RWPE1 (cell line): ENCODE measurements around the gene PECR.

Experiments used
- CTCF ChIA-PET: fragments of 350-600 bp; sonication (Branson Sonifier 250); formaldehyde crosslinking; extraction: SDS; loops from one replicate; lab custom pipeline; 2021; lab: Yijun Ruan, JAX
- POLR2A ChIA-PET: fragments of 400-600 bp; formaldehyde crosslinking; extraction: SDS; loops from one replicate; lab custom pipeline; 2020; ENCODE audit warnings: antibody characterized with exemption; ENCODE audit not compliant: low non-redundant PET; lab: Yijun Ruan, JAX
- DNase-seq: peaks from one replicate; pipeline ENCODE4 v3.0.0; 2012; ENCODE audit warnings: low spot score
- H3K27ac ChIP-seq: fragments of 450-650 bp; 2 replicates; pipeline ENCODE4 v1.5.1; 2017
- TF ChIP-seq, protein P1 (sequence below): fragments of 450-650 bp; conservative IDR thresholded peaks from 2 replicates; pipeline ENCODE4 v1.5.1; 2017; ENCODE audit warnings: low read depth, mild to moderate bottlenecking

PECR gene

DNA sequence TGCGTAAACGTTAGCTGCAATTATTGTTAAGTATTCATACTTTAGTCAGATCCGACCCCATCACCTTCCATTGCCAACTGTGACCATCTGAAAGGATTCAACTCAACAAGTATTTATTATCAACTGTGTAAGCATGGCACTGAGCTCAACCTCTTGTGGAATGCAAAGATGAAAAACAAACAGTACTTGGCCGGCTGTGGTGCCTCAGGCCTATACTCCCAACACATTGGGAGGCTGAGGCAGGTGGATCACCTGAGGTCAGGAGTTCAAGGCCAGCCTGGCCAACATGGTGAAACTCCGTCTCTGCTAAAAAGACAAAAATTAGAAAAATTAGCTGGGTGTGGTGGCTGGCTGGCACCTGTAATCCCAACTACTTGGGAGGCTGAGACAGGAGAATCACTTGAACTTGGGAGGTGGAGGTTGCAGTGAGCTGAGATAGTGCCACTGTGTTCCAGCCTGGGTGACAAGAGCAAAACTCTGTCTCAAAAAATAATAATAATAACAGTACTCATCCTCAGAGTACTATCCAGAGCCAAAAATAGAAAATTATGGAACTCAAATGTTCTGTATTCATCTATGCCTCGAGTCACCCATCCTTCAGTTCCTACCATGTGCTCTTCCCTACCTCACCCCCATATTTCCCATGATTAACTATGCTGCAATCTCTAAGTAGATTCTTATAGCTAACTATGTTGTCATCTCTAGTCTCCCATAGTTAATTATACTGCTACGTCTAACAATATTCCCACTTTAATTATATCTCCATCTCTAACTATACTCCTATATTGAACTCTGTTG is 59.6 kb downstream of the PECR start:
- TF ChIP-seq, protein P1, sequence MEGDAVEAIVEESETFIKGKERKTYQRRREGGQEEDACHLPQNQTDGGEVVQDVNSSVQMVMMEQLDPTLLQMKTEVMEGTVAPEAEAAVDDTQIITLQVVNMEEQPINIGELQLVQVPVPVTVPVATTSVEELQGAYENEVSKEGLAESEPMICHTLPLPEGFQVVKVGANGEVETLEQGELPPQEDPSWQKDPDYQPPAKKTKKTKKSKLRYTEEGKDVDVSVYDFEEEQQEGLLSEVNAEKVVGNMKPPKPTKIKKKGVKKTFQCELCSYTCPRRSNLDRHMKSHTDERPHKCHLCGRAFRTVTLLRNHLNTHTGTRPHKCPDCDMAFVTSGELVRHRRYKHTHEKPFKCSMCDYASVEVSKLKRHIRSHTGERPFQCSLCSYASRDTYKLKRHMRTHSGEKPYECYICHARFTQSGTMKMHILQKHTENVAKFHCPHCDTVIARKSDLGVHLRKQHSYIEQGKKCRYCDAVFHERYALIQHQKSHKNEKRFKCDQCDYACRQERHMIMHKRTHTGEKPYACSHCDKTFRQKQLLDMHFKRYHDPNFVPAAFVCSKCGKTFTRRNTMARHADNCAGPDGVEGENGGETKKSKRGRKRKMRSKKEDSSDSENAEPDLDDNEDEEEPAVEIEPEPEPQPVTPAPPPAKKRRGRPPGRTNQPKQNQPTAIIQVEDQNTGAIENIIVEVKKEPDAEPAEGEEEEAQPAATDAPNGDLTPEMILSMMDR, result no peak
- POLR2A ChIA-PET, result no interaction called here
- H3K27ac ChIP-seq, result no peak overlapping the region
- no peak for DNase-seq
- CTCF ChIA-PET, result interaction anchor here (0.5 to 1.5 kb wide), 5 partner anchors 12 to 426 kb away, joined by 3 to 6 read pairs (median 3); no protein-coding TSS in a partner anchor

GRCh38 chr2:216018709-216019108 is 62.9 kb downstream of the PECR start:
- no peak for DNase-seq
- ChIA-PET POLR2A (interaction anchor here (0.6 kb wide), 1 partner anchor 39 kb away, joined by 5 read pairs; no protein-coding TSS in a partner anchor), CTCF (no interaction called here)
- H3K27ac ChIP-seq, result no peak overlapping the region
- TF ChIP-seq, protein P1, result no peak

- CTCF ChIA-PET, result interaction anchor here (0.9 kb wide), 1 partner anchor 16 kb away, joined by 3 read pairs; no protein-coding TSS in a partner anchor
- TF ChIP-seq, protein P1, result no peak
- peak overlapping the region; percentile 6; the same call in 1 of the 2 replicates for H3K27ac ChIP-seq
- POLR2A ChIA-PET, result no interaction called here
- peak; percentile 60 for DNase-seq
Measured at GRCh38 chr2:216017365-216017764, 64.2 kb downstream of the PECR start.

DNA sequence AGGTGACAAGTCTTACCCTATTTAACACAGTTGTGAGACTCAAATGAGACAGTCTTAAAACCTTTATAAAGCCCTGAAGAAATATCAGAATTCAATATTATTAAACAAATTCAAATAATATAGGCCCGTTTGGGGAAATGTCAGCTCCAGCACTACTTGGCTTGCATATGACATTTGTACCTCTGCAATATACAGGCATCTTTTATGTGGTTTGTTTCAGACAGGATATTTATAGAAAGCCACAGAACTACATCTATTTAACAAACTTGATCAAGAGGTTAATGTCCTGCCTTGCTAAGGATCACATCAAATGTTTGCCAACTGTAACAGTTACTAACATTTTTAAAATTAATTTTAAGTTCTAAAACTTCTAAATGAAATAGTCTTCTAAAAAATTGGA is 65.0 kb downstream of the PECR start:
- POLR2A ChIA-PET, result no interaction called here
- DNase-seq, result no peak
- H3K27ac ChIP-seq, result no peak overlapping the region

DNA sequence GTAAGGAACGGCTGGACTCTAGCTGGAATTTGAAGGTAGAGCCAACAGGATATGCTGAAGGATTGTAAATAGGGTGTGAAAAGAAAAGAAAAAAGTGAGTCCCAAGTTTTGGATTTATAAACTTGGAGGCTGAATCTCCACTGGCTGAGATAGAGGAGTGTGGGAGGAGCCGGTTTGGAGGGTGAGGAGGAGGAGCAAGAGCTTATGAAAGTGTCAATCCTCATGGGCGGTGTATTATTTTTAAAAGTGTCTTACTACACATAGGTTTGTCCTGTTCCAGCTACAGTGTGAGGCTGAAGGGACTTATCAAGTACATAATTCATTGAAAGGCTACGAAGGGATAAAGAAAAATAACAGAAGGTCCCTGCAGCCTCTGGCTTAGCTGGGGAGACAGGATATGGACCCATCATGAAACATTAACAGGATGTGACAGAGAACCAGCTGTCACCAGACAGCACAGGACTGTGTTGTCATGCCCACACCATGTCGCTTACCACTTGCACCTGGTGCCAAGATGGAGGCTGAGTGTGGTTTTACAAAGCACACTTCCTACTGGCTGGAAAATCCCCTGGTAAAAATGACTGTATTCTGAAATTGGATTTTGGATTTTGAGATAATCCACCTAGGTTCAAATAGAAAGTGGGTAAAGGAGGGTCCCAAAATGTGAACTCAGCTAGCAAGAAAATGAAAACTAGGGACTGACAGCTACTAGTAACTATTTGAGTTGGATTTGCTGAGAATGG is 65.7 kb downstream of the PECR start:
- ChIA-PET POLR2A (interaction anchor here (0.6 kb wide), 1 partner anchor 12 kb away, joined by 3 read pairs; no protein-coding TSS in a partner anchor), CTCF (no interaction called here)
- no peak overlapping the region for H3K27ac ChIP-seq
- DNase-seq, result no peak
- TF ChIP-seq, protein P1, result no peak

More for the DNA sequence above, 65.0 kb downstream of the PECR start:
- TF ChIP-seq, protein P1, result no peak
- CTCF ChIA-PET, result interaction anchor here (0.9 kb wide), 1 partner anchor 17 kb away, joined by 3 read pairs; no protein-coding TSS in a partner anchor

DNA sequence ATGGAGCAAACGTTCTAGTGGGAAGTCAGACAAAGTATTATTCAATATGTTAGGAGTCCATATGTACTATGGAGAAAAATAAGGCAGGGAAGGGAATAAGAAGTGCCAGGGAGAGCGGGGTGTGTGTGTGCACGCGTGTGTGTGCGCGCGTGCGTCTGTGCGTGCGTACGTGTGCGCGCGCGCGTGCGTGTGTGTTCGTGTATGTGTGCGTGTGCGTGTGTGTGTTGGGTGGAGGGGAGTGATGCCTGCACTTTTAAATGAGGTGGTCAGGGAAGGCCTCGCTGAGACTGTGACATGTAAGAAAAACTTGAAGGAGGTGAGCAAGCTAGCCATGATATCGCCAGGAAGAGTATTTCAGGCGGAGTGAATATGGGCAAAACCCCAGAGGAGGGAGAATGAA is 66.6 kb downstream of the PECR start:
- TF ChIP-seq, protein P1, result no peak
- H3K27ac ChIP-seq, result no peak overlapping the region
- no peak for DNase-seq
- ChIA-PET CTCF (no interaction called here), POLR2A (no interaction called here)
